Upper lobe of left lung (tissue), 4 donors: ENCODE measurements around the gene DISC1.

ENCODE experiments used
- EP300 ChIP-seq, 4 donors: sonication (generic); formaldehyde crosslinking; IDR thresholded peaks; one replicate each; pipeline ENCODE4 v1.5.1; 2017; ENCODE audit warnings: antibody characterized with exemption in 4 of 4, control low read depth in 2 of 4
- POLR2AphosphoS5 ChIP-seq, 2 donors: sonication (generic); formaldehyde crosslinking; IDR thresholded peaks; one replicate each; pipeline ENCODE4 v1.5.1; 2017; ENCODE audit warnings: antibody characterized with exemption in 2 of 2

GRCh38 chr1:232074265-232074664 lies 447.7 kb downstream of the DISC1 start:
- TF ChIP-seq EP300 (IDR thresholded peaks at IDR 0.05), result no peak
- no peak for TF ChIP-seq POLR2AphosphoS5 (IDR thresholded peaks at IDR 0.05)
